Trophoblast cell (in vitro differentiated cells and primary cell): ENCODE measurements around the gene ERP44.

Source experiments
- DNase-seq, 2 donors: peaks; one replicate each; pipeline ENCODE4 v3.0.0-alpha.2; 2016
- H2AFZ ChIP-seq: 2 replicates; pipeline ENCODE4 v1.6.1; 2013; ENCODE audit warnings: low read length, moderate library complexity, mild to moderate bottlenecking; ENCODE audit not compliant: insufficient read depth, poor library complexity
- H2AK5ac ChIP-seq: 2 replicates; pipeline ENCODE4 v1.6.1; 2013; ENCODE audit warnings: mild to moderate bottlenecking, low read length
- H2BK120ac ChIP-seq: 2 replicates; pipeline ENCODE4 v1.6.1; 2013; ENCODE audit warnings: low read length, mild to moderate bottlenecking, moderate library complexity; ENCODE audit not compliant: insufficient read depth, poor library complexity
- H2BK12ac ChIP-seq: 2 replicates; pipeline ENCODE4 v1.6.1; 2013; ENCODE audit warnings: mild to moderate bottlenecking, low read length, moderate library complexity
- H2BK5ac ChIP-seq: 2 replicates; pipeline ENCODE4 v1.6.1; 2013; ENCODE audit warnings: low read length, low read depth, moderate library complexity, mild to moderate bottlenecking; ENCODE audit not compliant: poor library complexity
- H3K14ac ChIP-seq: 2 replicates; pipeline ENCODE4 v1.6.1; 2013; ENCODE audit warnings: mild to moderate bottlenecking, low read length
- H3K18ac ChIP-seq: 2 replicates; pipeline ENCODE4 v1.6.1; 2013; ENCODE audit warnings: mild to moderate bottlenecking, low read length
- H3K23ac ChIP-seq: 2 replicates; pipeline ENCODE4 v1.6.1; 2013; ENCODE audit warnings: low read length
- H3K27ac ChIP-seq: 2 replicates; pipeline ENCODE4 v1.5.1; 2013; ENCODE audit warnings: low read depth, mild to moderate bottlenecking, inconsistent platforms, low read length, moderate library complexity
- H3K27me3 ChIP-seq: 2 replicates; pipeline ENCODE4 v1.6.1; 2013; ENCODE audit warnings: inconsistent platforms, mild to moderate bottlenecking, low read length, moderate library complexity; ENCODE audit not compliant: insufficient read depth
- H3K36me3 ChIP-seq, 2 experiments: 1 replicate in 1 of 2; 2 replicates in 1 of 2; pipeline ENCODE4 v1.6.1; 2013; ENCODE audit warnings: low read length in 2 of 2, mild to moderate bottlenecking in 2 of 2, moderate library complexity in 1 of 2; ENCODE audit not compliant: insufficient read depth in 2 of 2, control insufficient read depth in 1 of 2
- H3K4ac ChIP-seq: 2 replicates; pipeline ENCODE4 v1.6.1; 2013; ENCODE audit warnings: low read depth, mild to moderate bottlenecking, low read length, moderate library complexity
- H3K4me1 ChIP-seq, 2 experiments: 1 replicate in 1 of 2; 2 replicates in 1 of 2; pipeline ENCODE4 v1.6.1; 2013; ENCODE audit warnings: low read length in 2 of 2, mild to moderate bottlenecking in 2 of 2, moderate library complexity in 1 of 2; ENCODE audit not compliant: insufficient read depth in 2 of 2, control insufficient read depth in 1 of 2
- H3K4me2 ChIP-seq: 2 replicates; pipeline ENCODE4 v1.6.1; 2013; ENCODE audit warnings: inconsistent platforms, mild to moderate bottlenecking, low read length, moderate library complexity
- H3K4me3 ChIP-seq: 2 replicates; pipeline ENCODE4 v1.5.1; 2013; ENCODE audit warnings: mild to moderate bottlenecking, low read depth, low read length, inconsistent platforms
- H3K79me1 ChIP-seq: one replicate; pipeline ENCODE4 v1.6.1; 2013; ENCODE audit warnings: low read length
- H3K79me2 ChIP-seq: 2 replicates; pipeline ENCODE4 v1.6.1; 2013; ENCODE audit warnings: low read length, mild to moderate bottlenecking; ENCODE audit not compliant: control insufficient read depth, insufficient read depth, poor library complexity
- H3K9ac ChIP-seq: 2 replicates; pipeline ENCODE4 v1.6.1; 2013; ENCODE audit warnings: mild to moderate bottlenecking, low read length
- H3K9me3 ChIP-seq: 2 replicates; pipeline ENCODE4 v1.6.1; 2013; ENCODE audit warnings: low read depth, mild to moderate bottlenecking, control low read depth, inconsistent platforms, low read length; ENCODE audit not compliant: insufficient read depth
- H4K12ac ChIP-seq: 2 replicates; pipeline ENCODE4 v1.6.1; 2013; ENCODE audit warnings: low read depth, mild to moderate bottlenecking, low read length, moderate library complexity
- H4K8ac ChIP-seq: 2 replicates; pipeline ENCODE4 v1.6.1; 2013; ENCODE audit warnings: low read depth, mild to moderate bottlenecking, low read length, moderate library complexity
- H4K91ac ChIP-seq: one replicate; pipeline ENCODE4 v1.6.1; 2013; ENCODE audit warnings: low read depth, mild to moderate bottlenecking, low read length, moderate library complexity
- WGBS: extraction: QIAGEN DNeasy Blood & Tissue Kit; methylation state at CpG from one replicate; pipeline ENCODE4 v1.1.7; 2013; ENCODE audit warnings: missing lambda C conversion rate; ENCODE audit not compliant: insufficient read length, insufficient coverage; ENCODE audit errors: extremely low coverage; 5-methylcytosine and 5-hydroxymethylcytosine counted together

Gene ERP44

GRCh38 chr9:100091650-100092049, 7.2 kb downstream of the ERP44 start:
- Histone ChIP-seq H2AFZ (no peak overlapping the region), H4K91ac (no peak overlapping the region), H3K27me3 (no peaks in the 10 kb centered on the region), H3K23ac (no peak overlapping the region), H3K4me1 (no peaks in the 10 kb centered on the region), H3K4ac (no peak overlapping the region), H3K36me3 (no peaks in the 10 kb centered on the region), H3K79me1 (no peaks in the 10 kb centered on the region), H3K9me3 (no peaks in the 10 kb centered on the region), H3K9ac (no peak overlapping the region), H3K4me2 (no peak overlapping the region), H3K18ac (no peak overlapping the region), H2AK5ac (no peak overlapping the region), H2BK12ac (no peak overlapping the region), H3K79me2 (no peaks in the 10 kb centered on the region), H3K27ac (no peak overlapping the region), H4K12ac (no peak overlapping the region), H2BK5ac (no peak overlapping the region), H2BK120ac (no peak overlapping the region), H3K4me3 (no peak overlapping the region), H4K8ac (no peak overlapping the region), H3K14ac (no peak overlapping the region)
- no CpG with 5 or more reads among the region's 1 CpG for WGBS
- DNase-seq, result no peak

- H2BK120ac ChIP-seq, result no peak overlapping the region
- H3K9me3 ChIP-seq, result no peaks in the 10 kb centered on the region
- no peak overlapping the region for H2AK5ac ChIP-seq
- H3K4me1 ChIP-seq, result no peaks in the 10 kb centered on the region
- DNase-seq, result no peak
- no peaks in the 10 kb centered on the region for H3K79me1 ChIP-seq
- no peak overlapping the region for H4K12ac ChIP-seq
- no peaks in the 10 kb centered on the region for H3K79me2 ChIP-seq
- no peak overlapping the region for H3K4me2 ChIP-seq
- no peak overlapping the region for H3K4ac ChIP-seq
- no peak overlapping the region for H2AFZ ChIP-seq
- WGBS, result no CpG with 5 or more reads among the region's 1 CpG
- H2BK12ac ChIP-seq, result no peak overlapping the region
- no peak overlapping the region for H3K14ac ChIP-seq
- H3K27ac ChIP-seq, result no peak overlapping the region
- no peaks in the 10 kb centered on the region for H3K36me3 ChIP-seq
- no peak overlapping the region for H4K91ac ChIP-seq
- H3K23ac ChIP-seq, result no peak overlapping the region
- no peak overlapping the region for H3K18ac ChIP-seq
- H2BK5ac ChIP-seq, result no peak overlapping the region
- no peak overlapping the region for H4K8ac ChIP-seq
- no peak overlapping the region for H3K9ac ChIP-seq
- H3K4me3 ChIP-seq, result no peak overlapping the region
- H3K27me3 ChIP-seq, result no peaks in the 10 kb centered on the region
Measured at GRCh38 chr9:100090880-100091279, 7.9 kb downstream of the ERP44 start.

GRCh38 chr9:100088202-100088601, 10.6 kb downstream of the ERP44 start:
- DNase-seq, result peak; percentile 52 to 58
- Histone ChIP-seq H3K18ac (no peak overlapping the region), H3K27ac (no peak overlapping the region), H4K12ac (no peak overlapping the region), H2AK5ac (no peak overlapping the region), H3K4me2 (no peak overlapping the region), H3K4ac (no peak overlapping the region), H3K27me3 (no peaks in the 10 kb centered on the region), H3K9ac (no peak overlapping the region), H3K36me3 (no peaks in the 10 kb centered on the region), H4K8ac (no peak overlapping the region), H3K23ac (no peak overlapping the region), H3K4me1 (no peaks in the 10 kb centered on the region), H2AFZ (no peak overlapping the region), H2BK120ac (no peak overlapping the region), H3K9me3 (no peaks in the 10 kb centered on the region), H2BK5ac (no peak overlapping the region), H3K4me3 (no peak overlapping the region), H3K79me1 (no peaks in the 10 kb centered on the region), H4K91ac (no peak overlapping the region), H3K14ac (no peak overlapping the region), H3K79me2 (no peaks in the 10 kb centered on the region), H2BK12ac (no peak overlapping the region)
- WGBS, result no CpG with 5 or more reads among the region's 4 CpGs

- WGBS, result no CpG with 5 or more reads among the region's 1 CpG
Measured at GRCh38 chr9:100087218-100087617, 11.6 kb downstream of the ERP44 start.

More at GRCh38 chr9:100087218-100087617, 11.6 kb downstream of the ERP44 start:
- H2AFZ ChIP-seq, result no peak overlapping the region
- no peak overlapping the region for H2AK5ac ChIP-seq
- no peak overlapping the region for H3K9ac ChIP-seq
- H3K27ac ChIP-seq, result no peak overlapping the region
- no peak overlapping the region for H3K4me2 ChIP-seq
- H3K79me2 ChIP-seq, result no peaks in the 10 kb centered on the region
- no peak overlapping the region for H3K23ac ChIP-seq
- H3K9me3 ChIP-seq, result no peaks in the 10 kb centered on the region
- H4K91ac ChIP-seq, result no peak overlapping the region
- H3K79me1 ChIP-seq, result no peaks in the 10 kb centered on the region
- no peak for DNase-seq
- no peak overlapping the region for H4K12ac ChIP-seq
- H3K36me3 ChIP-seq, result no peaks in the 10 kb centered on the region
- no peak overlapping the region for H4K8ac ChIP-seq
- H3K18ac ChIP-seq, result no peak overlapping the region
- H3K27me3 ChIP-seq, result no peaks in the 10 kb centered on the region
- H2BK120ac ChIP-seq, result no peak overlapping the region
- H3K4me1 ChIP-seq, result no peaks in the 10 kb centered on the region
- H2BK5ac ChIP-seq, result no peak overlapping the region
- H2BK12ac ChIP-seq, result no peak overlapping the region
- no peak overlapping the region for H3K4ac ChIP-seq
- no peak overlapping the region for H3K14ac ChIP-seq
- no peak overlapping the region for H3K4me3 ChIP-seq
